K562 (cell line): ENCODE measurements around the gene TSC1. TPM values are rescaled to one million over a fixed set of nuclear protein-coding genes. Genes with fewer than 3 reads are reported as not detected.

Experiments used
- ADNP ChIP-seq: fragments of 200-800 bp; sonication (Bioruptor generic); IDR thresholded peaks from 2 replicates; pipeline ENCODE4 v1.6.1; 2016; ENCODE audit warnings: missing genetic modification characterization, missing compliant biosample characterization
- ERF ChIP-seq: fragments of 450-650 bp; formaldehyde crosslinking; IDR thresholded peaks from 2 replicates; pipeline ENCODE4 v1.4.0; 2020; ENCODE audit warnings: mild to moderate bottlenecking, mixed read lengths
- ESRRB ChIP-seq: fragments of 250-450 bp; sonication (Bioruptor Pico); IDR thresholded peaks from 2 replicates; pipeline ENCODE4 v1.5.0; 2020; ENCODE audit warnings: mild to moderate bottlenecking, moderate library complexity, borderline replicate concordance
- ETV6 ChIP-seq, 3 experiments: fragments of 150-350 bp in 1 of 3; sonication (generic) in 1 of 3; formaldehyde crosslinking in 1 of 3; IDR thresholded peaks; 2 replicates each; pipeline versions ENCODE4 v1.6.1 to v1.8.0; 2014 to 2022; ENCODE audit warnings: borderline replicate concordance in 2 of 3, low read depth in 2 of 3, antibody characterized with exemption in 1 of 3, low read length in 1 of 3, mild to moderate bottlenecking in 1 of 3, missing genetic modification reagents in 1 of 3
- FOXA1 ChIP-seq: fragments of 450-650 bp; IDR thresholded peaks from 2 replicates; pipeline ENCODE4 v1.6.1; 2016; ENCODE audit warnings: mild to moderate bottlenecking, borderline replicate concordance
- FOXP1 ChIP-seq: sonication (generic); formaldehyde crosslinking; IDR thresholded peaks from 2 replicates; pipeline ENCODE4 v1.8.0; 2022; ENCODE audit warnings: mild to moderate bottlenecking, missing genetic modification reagents
- HOMEZ ChIP-seq: fragments of 250-450 bp; sonication (Bioruptor Pico); IDR thresholded peaks from 2 replicates; pipeline ENCODE4 v1.4.0; 2020; ENCODE audit warnings: mild to moderate bottlenecking, moderate library complexity
- MCM2 ChIP-seq: fragments of 450-650 bp; IDR thresholded peaks from 2 replicates; pipeline ENCODE4 v1.6.1; 2017; ENCODE audit warnings: low read depth, mild to moderate bottlenecking
- NCOA2 ChIP-seq, 2 experiments: fragments of 450-650 bp; IDR thresholded peaks; 2 replicates each; pipeline ENCODE4 v1.6.1; 2018; ENCODE audit warnings: mild to moderate bottlenecking in 2 of 2, moderate library complexity in 1 of 2; ENCODE audit not compliant: partially characterized antibody in 2 of 2
- POLR2A ChIP-seq: fragments of 450-650 bp; conservative IDR thresholded peaks from 2 replicates; pipeline ENCODE4 v1.6.1; 2016
- POLR2B ChIP-seq: fragments of 450-650 bp; IDR thresholded peaks from 2 replicates; pipeline ENCODE4 v1.6.1; 2018; ENCODE audit warnings: low read depth; ENCODE audit not compliant: partially characterized antibody
- PRMT5 ChIP-seq: sonication (generic); formaldehyde crosslinking; IDR thresholded peaks from 2 replicates; pipeline ENCODE4 v1.5.0; 2020; ENCODE audit warnings: missing genetic modification reagents
- RBM14 ChIP-seq: fragments of 200-400 bp; formaldehyde crosslinking; IDR thresholded peaks from 2 replicates; pipeline ENCODE4 v1.6.1; 2018; ENCODE audit warnings: low read depth, mild to moderate bottlenecking, low read length, moderate library complexity, borderline replicate concordance; ENCODE audit not compliant: insufficient read depth
- RBM22 ChIP-seq: fragments of 200-400 bp; formaldehyde crosslinking; IDR thresholded peaks from 2 replicates; pipeline ENCODE4 v1.6.1; 2018; ENCODE audit warnings: low read length, low read depth; ENCODE audit not compliant: poor library complexity, severe bottlenecking
- TCF7 ChIP-seq: sonication (generic); IDR thresholded peaks from 2 replicates; pipeline ENCODE4 v1.6.1; 2016; ENCODE audit warnings: antibody characterized with exemption, borderline replicate concordance
- TRIM28 ChIP-seq: fragments of 450-650 bp; IDR thresholded peaks from 2 replicates; pipeline ENCODE4 v1.6.1; 2017
- XRCC3 ChIP-seq: fragments of 450-650 bp; IDR thresholded peaks from 2 replicates; pipeline ENCODE4 v1.6.1; 2017; ENCODE audit warnings: mild to moderate bottlenecking, moderate library complexity
- ZNF12 ChIP-seq: sonication (generic); formaldehyde crosslinking; IDR thresholded peaks from 2 replicates; pipeline ENCODE4 v1.4.0; 2020; ENCODE audit warnings: mild to moderate bottlenecking, missing genetic modification reagents
- ZNF583 ChIP-seq: fragments of 250-450 bp; sonication (Bioruptor Pico); IDR thresholded peaks from 2 replicates; pipeline ENCODE4 v1.4.0; 2020
- polyA plus RNA-seq, 8 experiments: library from polyadenylated mRNA; depleted of rRNA in 4 of 8; stranded (reverse) in 5 of 8; unstranded in 3 of 8; fragments of >200 nt; fragmentation: Nextera tagmentation in 2 of 8; fragmentation: Illumina TruSeq in 1 of 8; extraction: Ambion mirVana in 2 of 8; extraction: Trizol in 1 of 8; gene quantifications; 2 replicates each; pipeline versions ENCODE4 v1.2.1 to v1.2.3, GENCODE V29; 2011 to 2014; ENCODE audit warnings: inconsistent platforms in 1 of 8, missing spikeins in 1 of 8
- total RNA-seq, 7 experiments: library from RNA; depleted of rRNA in 6 of 7; stranded (reverse); fragments of >200 nt in 6 of 7; fragmentation: Illumina TruSeq in 2 of 7; extraction: Trizol in 2 of 7; gene quantifications; 2 replicates each; pipeline versions ENCODE4 v1.2.1 to v1.2.3, GENCODE V29; 2011 to 2021; ENCODE audit warnings: low replicate concordance in 1 of 7
- TF ChIP-seq, protein P1 (sequence below), 2 experiments: fragments of 450-650 bp; IDR thresholded peaks; 2 replicates each; pipeline ENCODE4 v1.6.1; 2016
- TF ChIP-seq, protein P2 (sequence below), 2 experiments: fragments of 450-650 bp in 1 of 2; sonication (generic) in 1 of 2; formaldehyde crosslinking in 1 of 2; IDR thresholded peaks in 1 of 2; conservative IDR thresholded peaks in 1 of 2; 2 replicates each; pipeline versions ENCODE4 v1.6.1 to v1.8.1; 2016 to 2023; ENCODE audit warnings: mild to moderate bottlenecking in 2 of 2, moderate library complexity in 2 of 2, inconsistent platforms in 1 of 2, missing genetic modification reagents in 1 of 2
- TF ChIP-seq, protein P3 (sequence below): fragments of 450-650 bp; IDR thresholded peaks from 2 replicates; pipeline ENCODE4 v1.6.1; 2017; ENCODE audit warnings: mild to moderate bottlenecking, moderate library complexity

TSC1 gene
- total and polyA plus RNA-seq, 9 of the 15 experiments (the other 6 are each of a cell fraction or from before 2014, with no cell fraction given): 6.9 to 37.6 (median 18.6) TPM

- peak; percentile 95 for TF ChIP-seq TRIM28
- peak; percentile 64; the same call in 1 of the 2 replicates for TF ChIP-seq TCF7
- TF ChIP-seq FOXA1: no peak
- TF ChIP-seq, protein P1, sequence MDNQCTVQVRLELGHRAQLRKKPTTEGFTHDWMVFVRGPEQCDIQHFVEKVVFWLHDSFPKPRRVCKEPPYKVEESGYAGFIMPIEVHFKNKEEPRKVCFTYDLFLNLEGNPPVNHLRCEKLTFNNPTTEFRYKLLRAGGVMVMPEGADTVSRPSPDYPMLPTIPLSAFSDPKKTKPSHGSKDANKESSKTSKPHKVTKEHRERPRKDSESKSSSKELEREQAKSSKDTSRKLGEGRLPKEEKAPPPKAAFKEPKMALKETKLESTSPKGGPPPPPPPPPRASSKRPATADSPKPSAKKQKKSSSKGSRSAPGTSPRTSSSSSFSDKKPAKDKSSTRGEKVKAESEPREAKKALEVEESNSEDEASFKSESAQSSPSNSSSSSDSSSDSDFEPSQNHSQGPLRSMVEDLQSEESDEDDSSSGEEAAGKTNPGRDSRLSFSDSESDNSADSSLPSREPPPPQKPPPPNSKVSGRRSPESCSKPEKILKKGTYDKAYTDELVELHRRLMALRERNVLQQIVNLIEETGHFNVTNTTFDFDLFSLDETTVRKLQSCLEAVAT (IDR thresholded peaks at IDR 0.05): peak in 1 of 2 experiments; percentile 90; a peak in 2 of 4 replicates
- TF ChIP-seq FOXP1 (CRISPR knock-in tag): peak; percentile 68; the same call in 1 of the 2 replicates
- TF ChIP-seq ADNP (tag): no peak
- TF ChIP-seq POLR2A: peak; percentile 86
- no peak for TF ChIP-seq XRCC3
- TF ChIP-seq, protein P2, sequence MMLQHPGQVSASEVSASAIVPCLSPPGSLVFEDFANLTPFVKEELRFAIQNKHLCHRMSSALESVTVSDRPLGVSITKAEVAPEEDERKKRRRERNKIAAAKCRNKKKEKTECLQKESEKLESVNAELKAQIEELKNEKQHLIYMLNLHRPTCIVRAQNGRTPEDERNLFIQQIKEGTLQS (IDR thresholded peaks at IDR 0.05): peak; percentile 89
- TF ChIP-seq, protein P2 (CRISPR knock-in tag; conservative IDR thresholded peaks at IDR 0.05): peak; percentile 79; the same call in 1 of the 2 replicates
- no peak for TF ChIP-seq HOMEZ
- no peak for TF ChIP-seq ERF (CRISPR knock-in tag)
- peak; percentile 59 for TF ChIP-seq POLR2B
- TF ChIP-seq RBM14: 0 out of 2 replicates have a peak, but pooled peaks have one; percentile 18
- TF ChIP-seq ZNF583 (CRISPR knock-in tag): peak; percentile 24; the same call in 1 of the 2 replicates
- TF ChIP-seq NCOA2 (IDR thresholded peaks at IDR 0.05; ENCODE audit: partially characterized antibody in 2 of 2): no peak
- TF ChIP-seq, protein P3, sequence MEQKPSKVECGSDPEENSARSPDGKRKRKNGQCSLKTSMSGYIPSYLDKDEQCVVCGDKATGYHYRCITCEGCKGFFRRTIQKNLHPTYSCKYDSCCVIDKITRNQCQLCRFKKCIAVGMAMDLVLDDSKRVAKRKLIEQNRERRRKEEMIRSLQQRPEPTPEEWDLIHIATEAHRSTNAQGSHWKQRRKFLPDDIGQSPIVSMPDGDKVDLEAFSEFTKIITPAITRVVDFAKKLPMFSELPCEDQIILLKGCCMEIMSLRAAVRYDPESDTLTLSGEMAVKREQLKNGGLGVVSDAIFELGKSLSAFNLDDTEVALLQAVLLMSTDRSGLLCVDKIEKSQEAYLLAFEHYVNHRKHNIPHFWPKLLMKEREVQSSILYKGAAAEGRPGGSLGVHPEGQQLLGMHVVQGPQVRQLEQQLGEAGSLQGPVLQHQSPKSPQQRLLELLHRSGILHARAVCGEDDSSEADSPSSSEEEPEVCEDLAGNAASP: no peak
- TF ChIP-seq MCM2: no peak
- no peak for TF ChIP-seq ZNF12 (CRISPR knock-in tag)
- TF ChIP-seq PRMT5: no peak
- no peak for TF ChIP-seq ETV6 (IDR thresholded peaks at IDR 0.05; ENCODE audit: borderline replicate concordance in 1 of 2, low read depth in 2 of 2, low read length in 1 of 2)
- TF ChIP-seq ETV6 (CRISPR knock-in tag; IDR thresholded peaks at IDR 0.05; ENCODE audit: borderline replicate concordance): no peak
- no peak for TF ChIP-seq ESRRB (CRISPR knock-in tag)
- TF ChIP-seq RBM22: peak; percentile 75
Measured at GRCh38 chr9:132944294-132945185, at the start of gene TSC1 (continued).
